Right kidney (tissue), 1 donor: Measurements from ENCODE around the gene PRKCA.
"Not testable (repeated sequence)": the region's sequence is repeated elsewhere in the genome, so short reads cannot be mapped to it uniquely, and the experiment has no call there.

Experiments used
- DNase-seq: peaks from one replicate; pipeline ENCODE4 v3.0.0-alpha.2; 2016

The PRKCA gene

DNA sequence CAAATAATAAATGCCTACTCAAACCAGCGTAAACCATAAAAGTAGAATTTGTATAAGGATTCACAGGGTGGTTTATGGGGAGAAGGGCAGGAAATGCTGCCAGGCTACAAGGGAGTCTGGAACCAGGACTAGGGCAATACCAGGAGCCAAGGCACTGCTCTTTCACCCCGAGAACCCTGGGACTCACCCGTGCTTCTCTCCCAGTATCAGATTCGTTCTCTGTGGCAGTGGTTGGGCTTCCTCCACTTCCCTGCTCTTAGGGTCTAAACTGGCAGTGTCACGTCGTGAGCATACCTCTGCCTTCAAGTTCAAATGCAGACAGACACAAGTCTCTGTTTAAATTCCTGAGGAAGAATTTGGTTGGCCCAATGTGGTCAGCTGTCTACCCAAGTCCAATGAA lies 49.3 kb downstream of the PRKCA start:
- no peak for DNase-seq

DNA sequence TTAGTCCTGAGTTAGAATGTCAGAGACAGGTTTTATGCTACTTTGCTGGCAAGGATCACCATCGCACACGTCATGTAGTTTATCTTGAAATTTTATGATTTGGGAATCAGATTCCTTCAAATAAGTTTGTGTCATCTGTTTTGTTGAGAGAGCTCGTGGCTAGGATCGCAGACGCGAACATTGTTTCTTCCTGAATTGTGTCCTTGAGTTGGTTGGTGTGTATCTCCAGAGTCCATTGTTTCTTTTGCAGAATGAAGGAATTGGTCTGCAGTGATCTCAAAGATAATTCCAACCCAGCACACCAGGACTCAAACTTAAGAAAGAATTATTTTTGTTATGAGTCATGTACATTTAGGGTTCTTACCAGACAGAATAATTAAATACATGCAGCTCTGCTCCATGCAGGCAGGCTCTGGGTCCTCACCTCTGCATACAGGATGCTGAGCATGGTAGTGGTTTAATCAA lies 51.6 kb downstream of the PRKCA start:
- DNase-seq, result no peak

DNA sequence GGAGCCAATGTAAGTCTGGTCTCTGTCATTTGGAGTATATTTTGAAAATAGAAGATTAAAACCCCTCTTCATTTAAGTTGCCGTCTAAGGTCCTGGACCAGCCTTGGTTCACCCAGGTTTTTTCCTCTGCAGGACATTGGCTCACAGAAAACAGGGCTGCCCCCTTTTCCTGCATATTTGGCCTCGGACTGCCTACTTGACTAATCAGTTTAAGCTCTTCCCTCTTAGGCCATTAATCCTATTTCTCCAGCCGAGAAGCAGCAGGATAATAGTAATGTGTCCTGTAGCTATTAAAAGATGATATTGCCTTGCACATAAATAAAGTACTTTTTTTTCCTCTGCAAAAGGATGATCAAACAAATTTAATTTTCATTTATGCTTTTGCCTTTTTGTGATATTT lies 52.1 kb downstream of the PRKCA start:
- DNase-seq, result no peak

DNA sequence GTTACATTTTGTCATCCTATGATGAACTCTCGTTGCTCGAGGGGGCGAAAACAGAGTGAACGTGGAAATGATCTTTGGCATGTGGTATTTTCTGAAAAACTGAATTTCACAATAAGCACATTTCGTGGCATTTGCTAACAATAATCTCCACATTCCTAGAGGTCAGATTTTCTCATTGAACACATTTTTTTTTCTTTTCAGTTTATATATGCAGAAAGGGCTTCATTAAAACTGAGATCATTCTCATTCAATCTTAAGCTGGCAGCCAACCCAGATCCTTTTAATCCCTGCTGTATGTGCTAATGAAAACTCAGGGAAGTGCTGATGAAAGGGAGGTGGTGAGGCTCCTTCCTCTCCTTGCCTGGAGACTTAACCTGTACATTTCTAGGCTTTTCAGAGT lies 52.6 kb downstream of the PRKCA start:
- DNase-seq, result no peak

DNA sequence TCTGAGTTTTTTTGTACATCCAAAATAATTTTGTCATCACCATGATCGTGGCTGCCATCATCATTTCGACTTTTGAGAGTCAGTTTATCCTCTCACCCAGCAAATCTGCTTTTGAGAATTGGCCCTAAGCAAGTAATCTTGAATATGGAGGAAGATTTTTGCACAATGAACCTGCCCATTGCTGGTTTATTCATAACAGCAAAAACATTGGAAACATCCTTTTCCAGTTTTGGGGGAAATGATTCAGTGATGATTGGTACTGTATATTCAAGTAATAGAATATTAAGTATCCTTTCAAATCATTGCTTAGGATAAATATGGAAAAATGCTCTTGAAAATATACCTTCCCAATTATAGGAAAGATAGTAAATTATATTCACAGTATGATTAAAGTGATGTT lies 53.1 kb downstream of the PRKCA start:
- DNase-seq, result no peak

DNA sequence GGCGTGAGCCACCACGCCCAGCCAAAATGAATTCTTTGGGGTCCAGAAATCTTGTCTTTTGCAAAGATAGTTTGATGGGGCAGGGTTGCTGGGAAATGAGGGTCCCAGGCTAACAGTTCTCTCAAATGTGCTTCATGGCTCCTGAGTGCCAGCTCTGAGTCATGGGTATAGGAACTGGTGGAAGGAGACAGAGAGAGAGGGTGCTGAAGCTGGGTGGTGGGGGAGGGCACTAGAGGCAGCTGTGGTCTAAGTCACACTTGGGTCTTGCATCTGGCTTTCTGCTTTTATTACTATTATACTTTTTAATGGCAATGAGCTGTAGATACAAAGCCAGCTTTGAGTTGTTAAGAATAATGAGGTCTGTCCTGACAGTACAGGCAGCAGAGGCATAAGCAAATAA lies 54.6 kb downstream of the PRKCA start:
- DNase-seq, result no peak

DNA sequence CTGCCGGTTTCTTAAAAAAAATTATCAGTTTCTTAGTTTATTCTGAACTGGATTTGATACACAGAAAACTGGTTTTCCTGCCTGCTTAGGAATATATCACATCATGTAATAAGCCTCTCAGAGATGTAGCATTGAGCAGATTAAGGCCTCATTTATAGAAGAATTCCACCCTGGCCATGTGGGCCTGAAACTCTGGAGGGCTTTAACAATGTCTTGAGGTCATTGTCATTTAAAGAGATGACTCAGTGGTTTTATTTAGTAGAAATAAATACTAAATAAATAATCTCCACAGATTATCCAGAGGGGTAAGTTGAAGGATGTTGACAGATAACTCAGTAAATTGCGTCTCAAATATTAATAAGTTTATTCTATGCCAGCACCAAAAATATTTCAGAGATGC lies 56.9 kb downstream of the PRKCA start:
- no peak for DNase-seq

DNA sequence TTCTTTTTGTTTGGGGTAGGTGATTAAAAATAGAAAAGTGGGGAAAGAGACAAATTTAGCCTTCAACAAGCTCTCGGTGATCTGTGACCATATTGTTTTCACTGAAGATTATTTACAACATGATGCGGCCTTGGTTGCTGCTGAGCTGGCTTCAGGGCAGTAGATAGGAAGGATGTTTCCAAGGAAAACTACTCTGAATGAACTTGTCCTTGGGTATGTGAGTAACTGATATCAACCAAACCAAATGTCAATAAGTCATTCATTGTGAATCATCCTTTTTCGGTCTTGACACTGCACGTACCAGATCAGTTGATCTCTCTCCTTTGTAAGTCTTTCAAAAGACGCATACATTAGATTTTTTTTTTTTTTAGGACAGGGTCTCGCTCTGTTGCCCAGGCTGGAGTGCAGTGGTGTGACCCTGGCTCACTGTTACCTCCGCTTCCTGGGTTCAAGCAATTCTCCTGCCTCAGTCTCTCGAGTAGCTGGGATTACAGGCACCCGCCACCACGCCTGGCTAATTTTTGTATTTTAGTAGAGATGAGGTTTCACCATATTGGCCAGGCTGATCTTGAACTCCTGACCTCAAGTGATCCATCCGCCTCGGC lies 58.6 kb downstream of the PRKCA start:
- DNase-seq, result not testable (repeated sequence)

DNA sequence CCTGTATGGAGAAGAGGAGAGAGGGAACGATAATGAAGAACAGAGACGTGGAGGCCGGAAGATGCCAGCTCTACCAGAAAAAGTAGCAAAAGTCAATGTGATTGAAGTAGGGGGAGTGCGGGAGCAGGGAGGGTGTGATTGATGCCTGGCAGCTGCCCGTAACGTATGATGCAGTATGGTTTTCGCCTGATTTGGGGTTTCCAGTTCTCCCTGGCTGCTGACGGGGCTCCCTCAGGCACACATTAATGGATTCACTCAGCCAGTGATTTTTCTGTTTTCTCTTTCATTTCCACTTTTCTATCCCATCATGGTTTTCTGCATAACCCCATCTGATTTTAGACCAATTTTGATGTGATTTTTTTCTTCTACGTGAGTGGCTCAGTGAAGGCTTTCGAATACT lies 62.1 kb downstream of the PRKCA start:
- no peak for DNase-seq

DNA sequence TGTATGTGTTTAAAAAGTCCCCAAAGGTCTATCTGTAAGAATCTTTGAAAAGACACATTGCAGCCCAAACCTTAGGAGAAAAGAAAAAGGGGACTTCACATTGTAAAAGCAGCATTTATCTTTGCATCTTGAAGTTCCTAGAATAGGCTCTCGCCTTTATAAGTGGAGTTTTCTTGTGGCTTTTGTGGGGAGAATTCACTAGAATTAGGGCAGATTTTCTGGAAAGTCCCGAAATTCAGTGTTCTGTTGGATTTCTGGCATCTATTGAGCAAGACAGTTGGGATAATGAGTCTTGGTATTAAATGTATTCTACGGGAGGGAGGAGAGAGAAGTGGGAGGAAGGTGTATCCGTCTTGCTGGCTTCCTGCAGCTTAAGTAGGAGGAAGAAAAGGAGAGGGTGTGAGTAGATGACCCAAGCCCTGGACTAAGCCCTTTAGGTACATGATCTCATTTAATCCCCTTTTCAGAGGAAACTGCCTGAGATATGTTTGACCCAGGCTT lies 62.6 kb downstream of the PRKCA start:
- no peak for DNase-seq

DNA sequence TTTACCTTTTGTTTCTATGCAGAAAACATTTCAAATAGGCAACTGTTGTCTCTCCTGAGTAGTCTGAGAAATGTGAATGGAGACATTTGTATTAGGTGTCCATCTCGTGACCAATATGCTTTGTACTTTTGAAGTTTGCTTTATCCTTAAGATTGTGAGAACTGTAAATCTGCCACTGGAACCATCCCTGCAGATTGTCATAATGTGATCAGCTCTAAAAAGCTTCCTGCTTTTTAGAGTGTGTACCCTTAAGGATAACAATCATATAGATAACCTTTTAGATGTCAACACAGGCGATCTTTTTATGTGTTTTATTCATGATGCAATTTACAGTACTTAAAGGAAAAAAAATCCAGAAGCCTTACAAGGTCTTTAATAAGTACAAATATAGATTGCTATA lies 63.5 kb downstream of the PRKCA start:
- DNase-seq, result no peak

DNA sequence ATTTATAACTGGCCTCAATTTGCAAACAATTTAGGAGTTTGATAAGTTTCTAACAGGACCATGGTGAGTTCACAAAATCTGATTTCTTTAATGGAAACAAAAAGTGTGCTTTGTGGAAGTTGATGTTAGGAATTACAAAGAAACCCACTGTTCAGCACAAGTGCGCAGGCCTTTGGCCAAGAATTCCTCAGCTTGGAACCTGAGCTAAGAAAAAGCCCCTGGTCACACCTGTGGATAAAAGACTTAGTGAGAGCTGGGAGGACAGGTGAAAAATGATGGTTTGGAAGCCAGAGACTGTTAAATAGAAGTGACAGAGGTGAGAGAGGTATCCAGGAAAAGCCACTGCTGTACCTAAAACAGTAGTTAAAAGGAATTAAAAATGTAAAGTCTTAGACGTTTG lies 64.7 kb downstream of the PRKCA start:
- no peak for DNase-seq

DNA sequence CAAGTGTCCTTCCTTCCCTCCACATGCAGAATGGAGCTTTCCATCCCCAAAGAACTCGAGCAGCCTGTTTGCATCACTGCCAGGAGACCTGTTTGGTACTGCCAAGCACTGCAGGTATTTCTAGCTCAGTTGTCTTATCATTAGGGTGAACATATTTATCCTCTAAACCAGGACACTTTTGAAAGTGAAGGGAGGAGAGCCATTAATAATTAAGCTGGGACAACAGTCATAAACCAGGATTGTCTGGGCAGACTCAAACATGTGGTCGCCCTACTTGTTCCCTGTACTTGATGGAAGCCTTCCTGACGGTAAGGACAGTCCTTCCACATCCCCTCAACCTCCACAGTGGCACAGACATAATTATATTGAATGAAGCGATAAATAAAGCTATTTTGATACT lies 67.4 kb downstream of the PRKCA start:
- DNase-seq, result no peak

DNA sequence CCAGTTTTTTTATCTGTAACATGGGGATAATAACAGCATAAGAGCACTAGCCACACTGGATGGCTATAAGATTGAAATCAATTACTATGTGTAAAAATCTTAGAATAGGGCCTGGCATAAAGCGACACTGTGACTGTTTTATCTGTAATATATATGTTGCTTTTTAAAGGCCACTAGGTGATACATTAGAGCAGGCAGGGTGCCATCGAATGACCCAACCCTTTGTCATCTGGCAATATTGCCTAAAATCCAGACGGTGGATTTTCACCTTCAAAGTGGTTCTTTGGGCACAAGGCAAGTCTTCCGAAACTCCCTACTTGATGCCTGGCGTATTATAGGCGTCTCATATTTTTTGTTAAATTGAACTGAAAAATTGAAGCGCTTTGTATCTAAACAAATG lies 69.1 kb downstream of the PRKCA start:
- no peak for DNase-seq

DNA sequence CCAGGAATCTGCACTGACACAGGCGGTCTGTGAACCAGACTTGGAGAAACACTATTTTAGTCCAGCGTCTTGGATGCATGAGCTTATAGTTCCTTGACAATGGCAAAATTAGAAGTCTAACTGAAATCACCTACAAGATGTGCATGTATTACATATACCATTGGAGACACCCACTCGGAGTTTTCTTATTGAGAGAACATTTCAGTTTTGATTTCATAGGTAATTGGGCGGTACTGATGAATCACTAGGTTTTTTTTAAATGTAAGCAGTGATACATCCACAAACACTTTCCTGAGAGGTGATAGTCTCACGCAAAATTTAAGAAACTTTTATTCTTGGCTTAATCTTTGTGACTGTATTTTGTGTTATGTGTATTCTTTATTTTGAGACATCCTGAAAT lies 69.8 kb downstream of the PRKCA start:
- no peak for DNase-seq

DNA sequence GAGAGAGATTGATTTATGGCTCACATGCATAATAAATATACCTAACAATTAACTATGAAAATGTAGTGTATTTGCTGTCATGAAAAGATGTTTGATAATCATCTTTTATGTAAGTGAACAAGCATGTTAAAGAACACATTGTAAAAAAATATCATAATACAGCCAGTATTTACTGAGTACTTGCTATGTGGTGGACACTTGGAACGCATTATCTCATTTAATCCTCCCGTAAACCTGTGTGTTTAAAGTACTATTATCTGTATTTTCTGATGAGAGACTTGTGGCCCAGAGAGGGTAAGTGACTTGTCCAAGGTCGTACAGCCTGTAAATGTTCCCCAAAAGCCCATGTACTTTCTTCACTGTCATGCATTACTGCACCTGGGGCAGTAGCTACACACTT lies 70.7 kb downstream of the PRKCA start:
- no peak for DNase-seq

DNA sequence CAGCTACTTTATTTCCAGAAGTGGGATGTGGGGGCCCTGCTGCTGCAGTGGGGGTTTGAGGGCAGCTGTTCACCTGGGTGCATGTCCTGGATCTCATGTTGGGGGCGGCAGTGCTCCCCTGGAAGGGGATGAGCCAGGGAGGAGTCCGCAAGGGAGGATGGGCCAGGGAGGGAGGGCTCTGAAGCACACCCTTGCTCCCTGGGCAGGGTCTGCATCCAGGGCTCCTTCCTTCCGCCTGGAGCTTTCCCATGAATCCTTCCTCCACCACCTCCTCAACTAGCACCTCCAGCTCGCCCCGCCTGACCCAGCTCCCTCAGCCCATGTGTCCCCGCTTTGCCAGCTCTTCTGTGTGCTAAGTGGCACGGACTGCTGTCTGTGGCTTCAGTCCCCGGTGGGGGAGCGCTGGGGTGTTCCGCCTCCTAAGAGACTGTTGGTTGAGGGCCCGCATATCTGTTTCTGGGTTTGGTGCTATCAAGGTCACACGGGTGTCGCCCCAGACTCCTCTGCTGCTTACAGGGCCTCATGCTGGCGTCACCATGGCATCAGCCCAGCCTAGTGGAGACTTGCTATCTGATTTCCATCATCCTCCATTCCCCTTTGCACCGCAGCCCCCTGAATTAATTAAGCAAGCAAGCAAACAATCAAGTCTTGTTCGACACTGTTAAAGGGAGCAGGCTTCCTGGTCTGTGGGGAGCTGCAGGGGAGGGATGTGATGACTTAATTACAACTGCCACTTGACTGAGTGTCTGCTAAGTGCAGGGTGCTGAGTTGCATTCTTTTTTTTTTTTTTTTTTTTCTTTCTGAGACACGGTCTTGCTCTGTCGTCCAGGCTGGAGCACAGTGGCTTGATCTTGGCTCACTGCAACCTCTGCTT lies 71.8 kb downstream of the PRKCA start:
- DNase-seq, result peak; percentile 55

DNA sequence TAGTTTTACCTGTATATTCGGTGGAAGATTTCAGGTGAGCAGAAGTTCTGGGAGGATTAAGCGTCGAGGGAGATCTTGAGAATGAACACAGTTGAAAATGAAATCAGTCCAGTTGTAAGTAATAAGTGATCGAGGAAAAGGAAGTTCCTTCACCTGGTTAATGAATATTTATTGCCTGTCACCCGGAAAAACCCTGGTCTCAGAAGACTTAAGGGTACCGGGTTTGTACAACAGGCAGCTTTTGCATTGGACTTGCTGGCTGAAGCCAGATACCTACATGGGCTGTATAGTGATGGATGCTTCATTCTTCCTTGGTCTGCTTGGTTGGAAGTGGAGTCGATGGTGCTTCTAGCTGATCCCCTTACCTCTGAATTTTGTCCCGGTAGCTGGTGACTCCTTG lies 72.7 kb downstream of the PRKCA start:
- no peak for DNase-seq

DNA sequence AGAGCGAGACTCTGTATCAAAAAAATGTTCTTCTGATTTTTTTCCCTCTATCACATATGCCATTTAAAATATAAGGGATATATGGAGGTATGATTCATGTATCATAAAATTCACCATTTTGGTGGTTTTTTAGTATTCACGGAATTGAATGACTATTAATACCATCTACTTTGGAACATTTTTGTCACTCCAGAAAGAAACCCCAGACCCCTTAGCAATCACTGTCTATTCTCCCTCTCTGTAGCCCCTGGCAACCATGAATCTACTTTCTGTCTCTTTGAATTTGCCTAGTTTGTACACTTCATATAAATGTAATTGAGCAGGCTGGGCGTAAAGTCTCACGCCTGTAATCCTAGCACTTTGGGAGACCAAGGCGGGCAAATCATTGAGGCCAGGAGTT lies 75.9 kb downstream of the PRKCA start:
- no peak for DNase-seq

DNA sequence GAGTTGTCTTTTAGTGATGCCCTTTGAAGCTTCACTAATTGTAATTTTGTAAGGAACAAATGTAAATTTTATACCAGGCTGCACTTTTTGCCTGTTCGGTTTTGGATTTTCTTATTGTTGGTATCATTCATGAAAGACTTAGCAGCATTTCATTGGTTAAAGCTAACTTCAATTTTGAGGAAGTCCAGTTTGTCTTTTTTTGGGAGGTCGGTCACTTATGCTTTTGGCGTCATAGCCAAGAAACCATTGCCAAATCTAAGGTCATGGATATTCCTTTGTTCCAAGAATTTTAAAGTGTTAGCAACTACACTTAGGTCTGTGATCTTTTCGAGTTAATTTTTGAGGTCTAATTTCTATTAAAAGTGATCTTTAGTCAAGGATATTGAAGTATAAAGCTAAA lies 77.1 kb downstream of the PRKCA start:
- no peak for DNase-seq

DNA sequence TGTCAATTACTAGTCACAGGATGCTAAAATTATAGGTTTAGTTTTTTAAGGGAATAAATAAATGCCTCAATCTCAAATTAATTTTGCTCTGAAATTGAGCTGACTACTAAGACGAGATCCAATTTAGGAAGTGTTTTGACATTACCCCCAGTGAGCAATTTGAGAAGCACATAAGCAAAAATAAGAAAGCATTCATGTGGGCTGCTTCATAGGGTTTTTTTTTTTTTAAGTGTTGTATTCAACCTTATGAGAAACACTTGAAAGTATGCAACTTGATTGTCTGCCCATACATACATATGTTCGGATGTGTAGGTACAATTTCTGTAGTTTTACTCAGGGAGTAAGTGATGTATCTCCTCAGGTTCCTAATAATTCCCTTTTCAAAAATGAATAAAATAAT lies 77.6 kb downstream of the PRKCA start:
- no peak for DNase-seq

DNA sequence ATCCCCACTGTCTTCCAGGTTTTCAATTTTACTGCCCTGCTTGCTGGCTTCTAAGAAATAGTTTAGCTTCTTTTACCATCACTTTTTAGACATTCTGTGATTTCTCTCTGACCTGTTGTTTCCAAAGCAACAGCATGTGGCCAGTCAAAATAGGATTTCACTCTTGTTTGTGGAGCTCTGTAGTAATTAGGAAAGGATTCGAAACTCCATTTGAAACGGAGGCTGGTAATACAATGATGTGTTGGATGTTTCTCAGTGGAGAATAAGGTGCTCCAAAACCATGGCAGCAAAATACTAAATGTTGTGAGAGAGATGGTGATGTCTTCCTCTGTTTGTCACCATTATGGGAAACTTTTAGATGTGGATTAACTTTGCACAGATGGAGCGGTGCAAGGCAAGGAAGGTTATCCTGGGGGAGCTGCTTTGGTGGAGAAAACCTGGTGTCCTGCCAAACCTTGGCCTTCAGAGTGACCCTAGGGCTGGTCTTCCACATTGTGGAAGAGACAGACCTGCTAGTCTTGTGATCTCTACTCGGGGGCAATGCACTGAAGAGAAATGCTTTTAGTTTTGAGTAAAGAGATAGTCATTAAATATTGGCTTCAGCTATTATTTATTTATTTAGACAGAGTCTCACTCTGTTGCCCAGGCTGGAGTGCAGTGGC lies 79.4 kb downstream of the PRKCA start:
- DNase-seq, result no peak

DNA sequence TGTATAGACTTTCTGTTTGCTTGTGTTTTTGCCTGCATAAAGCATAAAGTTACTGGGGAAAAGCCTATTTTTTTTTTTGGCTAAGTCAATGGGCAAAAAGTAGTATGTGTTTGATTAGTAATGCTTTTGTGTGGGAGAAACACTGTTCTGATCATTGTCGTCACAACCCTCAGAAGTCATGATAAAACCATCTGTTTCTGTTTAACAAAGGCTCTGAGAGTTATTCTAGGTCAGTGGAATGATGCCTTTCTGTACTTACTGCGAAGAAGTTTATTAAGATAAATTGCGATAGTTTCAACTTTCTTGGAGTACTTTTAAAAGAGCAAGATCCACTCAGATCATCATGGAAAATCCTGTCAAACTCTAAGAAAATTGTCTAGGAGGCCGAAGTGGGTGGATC lies 80.9 kb downstream of the PRKCA start:
- no peak for DNase-seq
